Measurements from ENCODE around the gene CCDC24. TPM values are rescaled to one million over a fixed set of nuclear protein-coding genes. Genes with fewer than 3 reads are reported as not detected.

Gene CCDC24
- total and polyA plus RNA-seq, 2 donors (not counting 3 experiments of a cell fraction or from before 2014, with no cell fraction given): 2.2 to 3.1 TPM

GRCh38 chr1:44024031-44024902 lies 32.9 kb downstream of the CCDC24 start:
- H3K9me1 ChIP-seq (replicated peaks; ENCODE audit: control insufficient read depth, extremely low read depth, insufficient read depth, low read length): no peaks in the 10 kb centered on the region
- H3K27me3 ChIP-seq (ENCODE audit: control insufficient read depth in 2 of 2, insufficient read depth in 2 of 2, low read length in 2 of 2): no peaks in the 10 kb centered on the region
- no peak overlapping the region for H3K9ac ChIP-seq (replicated peaks; ENCODE audit: extremely low read depth, insufficient read depth, low read length)
- H3K4me3 ChIP-seq (replicated peaks in 1 of 3; ENCODE audit: insufficient read depth in 1 of 3, low read depth in 1 of 3, low read length in 3 of 3): no peak overlapping the region
- no peaks in the 10 kb centered on the region for H3K9me3 ChIP-seq (replicated peaks; ENCODE audit: control insufficient read depth, insufficient read depth, low read length)
- no peak for TF ChIP-seq JUN (IDR thresholded peaks at IDR 0.05; ENCODE audit: borderline replicate concordance, insufficient read depth, insufficient read length, low read depth)
- TF ChIP-seq EZH2 (IDR thresholded peaks at IDR 0.05; ENCODE audit: borderline replicate concordance, low read depth, low read length, severe bottlenecking): no peak
- no peak for TF ChIP-seq POLR2A (IDR thresholded peaks at IDR 0.05; ENCODE audit: low read depth, low read length)
- TF ChIP-seq MAX (IDR thresholded peaks at IDR 0.05; ENCODE audit: insufficient read depth, insufficient read length): no peak
- TF ChIP-seq MYC (IDR thresholded peaks at IDR 0.05; ENCODE audit: low read depth, low read length): no peak
- TF ChIP-seq POLR2AphosphoS5 (IDR thresholded peaks at IDR 0.05; ENCODE audit: insufficient read depth, low read depth, low read length): no peak
- TF ChIP-seq CTCF (IDR thresholded peaks at IDR 0.05; ENCODE audit: extremely low read depth in 1 of 2, insufficient read depth in 1 of 2, low read depth in 1 of 2, low read length in 2 of 2): no peak
- no peak for TF ChIP-seq GATA2 (IDR thresholded peaks at IDR 0.05; ENCODE audit: insufficient read depth, insufficient read length, low read depth, low read length)
- no peak for TF ChIP-seq FOS (IDR thresholded peaks at IDR 0.05; ENCODE audit: borderline replicate concordance, insufficient read depth, low read length)
- H4K20me1 ChIP-seq (replicated peaks; ENCODE audit: control insufficient read depth, extremely low read depth, insufficient read depth, low read length): no peaks in the 10 kb centered on the region
- intact Hi-C loops (cut with micrococcal nuclease): no loop called here
- dilution Hi-C loops (cut with MboI; ENCODE audit: extremely low pct_ligation_motif_present, low sequenced_read_pairs): no loop called here
- no peaks in the 10 kb centered on the region for H3K36me3 ChIP-seq (ENCODE audit: control insufficient read depth in 2 of 2, extremely low read depth in 1 of 2, insufficient read depth in 2 of 2, low read length in 2 of 2)
- H2AFZ ChIP-seq (ENCODE audit: low read depth, low read length): no peak overlapping the region
- H3K79me2 ChIP-seq (ENCODE audit: control insufficient read depth, insufficient read depth, low read length): no peaks in the 10 kb centered on the region
- DNase-seq (ENCODE audit: low read depth, low spot score) (no peak), FAIRE-seq (no peak)
- CTCF ChIA-PET: interaction anchor here (1.5 to 1.8 kb wide), 2 partner anchors 12 to 13 kb away, joined by 3 to 6 read pairs; no protein-coding TSS in a partner anchor
- BruUV-seq (replicated peaks): no TSS peak
- peaks cover under 1% of the 10 kb centered on the region for H3K4me1 ChIP-seq (ENCODE audit: control insufficient read depth, extremely low read depth, insufficient read depth, low read length)
- no peak overlapping the region for H3K4me2 ChIP-seq (ENCODE audit: insufficient read depth, low read length)
- H3K27ac ChIP-seq (ENCODE audit: insufficient read depth, low read depth, low read length): no peak overlapping the region
- POLR2A ChIA-PET: no interaction called here

All from endothelial cell of umbilical vein (primary cell).